Endothelial cell of umbilical vein (primary cell): ENCODE data around the gene ICE1. TPM values are rescaled to one million over a fixed set of nuclear protein-coding genes. Genes with fewer than 3 reads are reported as not detected.

Experiments
- BruUV-seq: library from RNA; stranded (reverse); fragments of 400-500 nt; replicated peaks from 2 replicates; lab custom pipeline; 2021; lab: Mats Ljungman, UMichigan
- CTCF ChIA-PET: fragments of 300-600, 350-600 bp; sonication (Branson Sonifier 250); formaldehyde crosslinking; loops from one replicate; lab custom pipeline; 2021; ENCODE audit warnings: antibody characterized with exemption, inconsistent platforms; lab: Charles Lee
- POLR2A ChIA-PET: fragments of 300-600, 350-600 bp; sonication (Branson Sonifier 250); formaldehyde crosslinking; loops from one replicate; lab custom pipeline; 2021; ENCODE audit warnings: antibody characterized with exemption, inconsistent platforms; lab: Charles Lee
- DNase-seq: peaks from one replicate; pipeline ENCODE4 v3.0.0-alpha.2; 2011; ENCODE audit warnings: low read depth, low spot score
- FAIRE-seq: peaks from 2 replicates; lab custom pipeline; 2011; peaks lifted over from hg19 to GRCh38; lab: Jason Lieb, UNC
- H2AFZ ChIP-seq: 2 replicates; pipeline ENCODE4 v1.6.0; 2012; ENCODE audit warnings: low read depth, low read length, control low read depth, inconsistent platforms
- H3K27ac ChIP-seq: 2 replicates; pipeline ENCODE4 v1.5.1; 2011; ENCODE audit warnings: low read depth, mild to moderate bottlenecking, control low read depth, low read length, moderate library complexity; ENCODE audit not compliant: insufficient read depth
- H3K27me3 ChIP-seq, 2 experiments: 2 replicates each; pipeline versions ENCODE4 v1.6.0 to v1.6.1; 2011; ENCODE audit warnings: low read length in 2 of 2, mixed read lengths in 1 of 2; ENCODE audit not compliant: control insufficient read depth in 2 of 2, insufficient read depth in 2 of 2
- H3K36me3 ChIP-seq, 2 experiments: 2 replicates in 1 of 2; 3 replicates in 1 of 2; pipeline ENCODE4 v1.5.1; 2011; ENCODE audit warnings: low read length in 2 of 2, mild to moderate bottlenecking in 1 of 2, moderate library complexity in 1 of 2; ENCODE audit not compliant: control insufficient read depth in 2 of 2, insufficient read depth in 2 of 2; ENCODE audit errors: extremely low read depth in 1 of 2
- H3K4me1 ChIP-seq: 3 replicates; pipeline ENCODE4 v1.5.1; 2011; ENCODE audit warnings: mild to moderate bottlenecking, low read length; ENCODE audit not compliant: control insufficient read depth, insufficient read depth; ENCODE audit errors: extremely low read depth
- H3K4me2 ChIP-seq: 2 replicates; pipeline ENCODE4 v1.6.1; 2011; ENCODE audit warnings: low read length, control low read depth, mixed read lengths; ENCODE audit not compliant: insufficient read depth
- H3K4me3 ChIP-seq, 3 experiments: fragments of 200-600 bp in 1 of 3; sonication (generic), shearing (Covaris generic) in 1 of 3; replicated peaks in 1 of 3; 2 replicates each; pipeline ENCODE4 v1.5.1; 2011 to 2016; ENCODE audit warnings: control low read depth in 3 of 3, low read length in 3 of 3, mild to moderate bottlenecking in 2 of 3, inconsistent platforms in 1 of 3, low read depth in 1 of 3, moderate library complexity in 1 of 3; ENCODE audit not compliant: insufficient read depth in 1 of 3
- H3K79me2 ChIP-seq: 2 replicates; pipeline ENCODE4 v1.6.0; 2012; ENCODE audit warnings: low read length, inconsistent platforms; ENCODE audit not compliant: control insufficient read depth, insufficient read depth
- H3K9ac ChIP-seq: replicated peaks from 2 replicates; pipeline ENCODE3; 2011; ENCODE audit warnings: low read length, control low read depth; ENCODE audit not compliant: insufficient read depth; ENCODE audit errors: extremely low read depth
- H3K9me1 ChIP-seq: replicated peaks from 3 replicates; pipeline ENCODE4 v1.6.0; 2011; ENCODE audit warnings: mild to moderate bottlenecking, low read length; ENCODE audit not compliant: control insufficient read depth, insufficient read depth; ENCODE audit errors: extremely low read depth
- H3K9me3 ChIP-seq: replicated peaks from 2 replicates; pipeline ENCODE4 v1.5.1; 2012; ENCODE audit warnings: low read length, inconsistent platforms; ENCODE audit not compliant: control insufficient read depth, insufficient read depth
- H4K20me1 ChIP-seq: replicated peaks from 2 replicates; pipeline ENCODE3; 2011; ENCODE audit warnings: mild to moderate bottlenecking, low read length; ENCODE audit not compliant: control insufficient read depth, insufficient read depth; ENCODE audit errors: extremely low read depth
- CTCF ChIP-seq, 2 donors: IDR thresholded peaks; 1 replicate in 1 of 2; 2 replicates in 1 of 2; pipeline ENCODE4 v1.5.1; 2011; ENCODE audit warnings: low read length in 2 of 2, mild to moderate bottlenecking in 2 of 2, moderate library complexity in 2 of 2, control low read depth in 1 of 2, inconsistent platforms in 1 of 2, low read depth in 1 of 2; ENCODE audit not compliant: insufficient read depth in 1 of 2; ENCODE audit errors: extremely low read depth in 1 of 2
- EZH2 ChIP-seq: IDR thresholded peaks from 2 replicates; pipeline ENCODE4 v1.6.1; 2012; ENCODE audit warnings: borderline replicate concordance, low read depth, mild to moderate bottlenecking, moderate library complexity, low read length, inconsistent platforms; ENCODE audit not compliant: severe bottlenecking
- FOS ChIP-seq: IDR thresholded peaks from 2 replicates; pipeline ENCODE4 v1.6.1; 2011; ENCODE audit warnings: mild to moderate bottlenecking, low read length, moderate library complexity, borderline replicate concordance; ENCODE audit not compliant: insufficient read depth
- GATA2 ChIP-seq: IDR thresholded peaks from 2 replicates; pipeline ENCODE4 v1.7.0; 2011; ENCODE audit warnings: low read depth, mild to moderate bottlenecking, moderate library complexity, mixed read lengths, low read length; ENCODE audit not compliant: insufficient read length, insufficient read depth
- JUN ChIP-seq: IDR thresholded peaks from 2 replicates; pipeline ENCODE4 v1.6.1; 2011; ENCODE audit warnings: borderline replicate concordance, low read depth; ENCODE audit not compliant: insufficient read length, insufficient read depth
- MAX ChIP-seq: IDR thresholded peaks from 2 replicates; pipeline ENCODE4 v1.6.1; 2011; ENCODE audit not compliant: insufficient read depth, insufficient read length
- MYC ChIP-seq: IDR thresholded peaks from one replicate; pipeline ENCODE4 v1.6.1; 2011; ENCODE audit warnings: mild to moderate bottlenecking, low read depth, low read length
- POLR2A ChIP-seq: IDR thresholded peaks from 2 replicates; pipeline ENCODE4 v1.6.1; 2012; ENCODE audit warnings: low read depth, mild to moderate bottlenecking, control low read depth, low read length
- POLR2AphosphoS5 ChIP-seq: IDR thresholded peaks from 2 replicates; pipeline ENCODE4 v1.6.1; 2012; ENCODE audit warnings: low read depth, mild to moderate bottlenecking, control low read depth, low read length, moderate library complexity; ENCODE audit not compliant: insufficient read depth
- dilution Hi-C: fragments of 300-500 bp; cut with MboI; formaldehyde crosslinking; loops from one replicate; pipeline ENCODE4 v1.15.0; 2019; ENCODE audit warnings: low sequenced_read_pairs; ENCODE audit not compliant: extremely low pct_ligation_motif_present
- intact Hi-C: fragments of 100-400 bp; cut with micrococcal nuclease; formaldehyde crosslinking; loops from one replicate; pipeline ENCODE4 v1.10.0; 2022
- polyA plus RNA-seq, 4 experiments: library from polyadenylated mRNA; depleted of rRNA in 3 of 4; stranded (reverse) in 3 of 4; unstranded in 1 of 4; fragments of >200 nt; gene quantifications; 2 replicates each; pipeline versions ENCODE4 v1.2.1 to v1.2.3, GENCODE V29; 2011 to 2012; ENCODE audit warnings: missing spikeins in 1 of 4
- total RNA-seq: library from RNA; stranded (reverse); gene quantifications from 2 replicates; pipeline ENCODE4 v1.2.3, GENCODE V29; 2021

Gene ICE1
- total and polyA plus RNA-seq, 2 donors (not counting 3 experiments of a cell fraction or from before 2014, with no cell fraction given): 8.8 to 29.1 TPM

GRCh38 chr5:5456858-5457257, 34.4 kb downstream of the ICE1 start:
- POLR2A ChIA-PET: no interaction called here
- BruUV-seq: no TSS peak

GRCh38 chr5:5460311-5460710, 37.8 kb downstream of the ICE1 start:
- Histone ChIP-seq H3K79me2 (no peaks in the 10 kb centered on the region), H3K4me2 (no peak overlapping the region), H3K9me1 (no peaks in the 10 kb centered on the region), H3K9ac (no peak overlapping the region), H3K4me3 (no peak overlapping the region), H4K20me1 (peaks cover 2% of the 10 kb centered on the region), H3K9me3 (no peaks in the 10 kb centered on the region), H2AFZ (no peak overlapping the region), H3K36me3 (peaks cover 28 to 29% of the 10 kb centered on the region in 2 experiments), H3K4me1 (no peaks in the 10 kb centered on the region), H3K27me3 (no peaks in the 10 kb centered on the region), H3K27ac (no peak overlapping the region)
- DNase-seq: no peak
- dilution Hi-C loops: no loop called here
- CTCF ChIA-PET: no interaction called here
- no peak for FAIRE-seq
- no peak for TF ChIP-seq EZH2
- no peak for TF ChIP-seq MYC
- no peak for TF ChIP-seq CTCF (IDR thresholded peaks at IDR 0.05; ENCODE audit: extremely low read depth in 1 of 2, insufficient read depth in 1 of 2, low read depth in 1 of 2, low read length in 2 of 2)
- TF ChIP-seq MAX: no peak
- no peak for TF ChIP-seq JUN
- TF ChIP-seq FOS: no peak
- TF ChIP-seq POLR2AphosphoS5: no peak
- no peak for TF ChIP-seq GATA2
- no peak for TF ChIP-seq POLR2A
- POLR2A ChIA-PET: no interaction called here
- BruUV-seq: no TSS peak
- intact Hi-C loops: no loop called here

More at GRCh38 chr5:5456858-5457257, 34.4 kb downstream of the ICE1 start:
- Histone ChIP-seq H3K4me3 (no peak overlapping the region), H4K20me1 (peaks cover 2% of the 10 kb centered on the region), H2AFZ (no peak overlapping the region), H3K9me3 (no peaks in the 10 kb centered on the region), H3K4me2 (no peak overlapping the region), H3K9ac (no peak overlapping the region), H3K27me3 (no peaks in the 10 kb centered on the region), H3K27ac (no peak overlapping the region), H3K9me1 (no peaks in the 10 kb centered on the region), H3K4me1 (no peaks in the 10 kb centered on the region), H3K36me3 (peaks cover 24 to 28% of the 10 kb centered on the region in 2 experiments), H3K79me2 (no peaks in the 10 kb centered on the region)
- CTCF ChIA-PET: no interaction called here
- dilution Hi-C loops: no loop called here
- no peak for TF ChIP-seq JUN
- no peak for TF ChIP-seq POLR2AphosphoS5
- no peak for TF ChIP-seq FOS
- intact Hi-C loops: no loop called here
- FAIRE-seq (no peak), DNase-seq (no peak)
